Esophagus squamous epithelium (tissue), 4 donors: ENCODE measurements around the gene FOXA2.
"Not testable (repeated sequence)": the region's sequence is repeated elsewhere in the genome, so short reads cannot be mapped to it uniquely, and the experiment has no call there.

ENCODE experiments used
- POLR2A ChIP-seq, 4 donors: fragments of 450-650 bp; IDR thresholded peaks; one replicate each; pipeline ENCODE4 v1.6.1; 2017; ENCODE audit warnings: antibody characterized with exemption in 4 of 4, mild to moderate bottlenecking in 4 of 4, moderate library complexity in 3 of 4
- TF ChIP-seq, protein P1 (sequence below), 6 experiments: fragments of 450-650 bp in 4 of 6; fragments of 200-600 bp in 2 of 6; sonication (generic) in 2 of 6; IDR thresholded peaks; one replicate each; pipeline ENCODE4 v1.5.1; 2016 to 2019; ENCODE audit warnings: antibody characterized with exemption in 6 of 6, mild to moderate bottlenecking in 4 of 6, moderate library complexity in 4 of 6

DNA sequence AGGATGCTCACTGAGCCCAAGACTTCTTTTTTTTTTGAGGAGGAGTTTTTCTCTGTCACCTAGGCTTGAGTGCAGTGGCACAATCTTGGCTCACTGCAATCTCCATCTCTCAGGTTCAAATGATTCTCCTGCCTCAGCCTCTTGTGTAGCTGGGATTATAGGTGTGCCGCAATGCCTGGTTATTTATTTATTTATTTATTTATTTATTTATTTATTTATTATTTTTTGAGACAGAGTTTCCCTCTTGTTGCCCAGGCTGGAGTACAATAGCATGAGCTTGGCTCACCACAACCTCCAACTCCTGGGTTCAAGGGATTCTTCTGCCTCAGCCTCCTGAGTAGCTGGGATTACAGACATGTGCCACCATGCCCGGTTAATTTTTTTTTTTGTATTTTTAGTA is 14.9 kb upstream of the FOXA2 start:
- TF ChIP-seq, protein P1, sequence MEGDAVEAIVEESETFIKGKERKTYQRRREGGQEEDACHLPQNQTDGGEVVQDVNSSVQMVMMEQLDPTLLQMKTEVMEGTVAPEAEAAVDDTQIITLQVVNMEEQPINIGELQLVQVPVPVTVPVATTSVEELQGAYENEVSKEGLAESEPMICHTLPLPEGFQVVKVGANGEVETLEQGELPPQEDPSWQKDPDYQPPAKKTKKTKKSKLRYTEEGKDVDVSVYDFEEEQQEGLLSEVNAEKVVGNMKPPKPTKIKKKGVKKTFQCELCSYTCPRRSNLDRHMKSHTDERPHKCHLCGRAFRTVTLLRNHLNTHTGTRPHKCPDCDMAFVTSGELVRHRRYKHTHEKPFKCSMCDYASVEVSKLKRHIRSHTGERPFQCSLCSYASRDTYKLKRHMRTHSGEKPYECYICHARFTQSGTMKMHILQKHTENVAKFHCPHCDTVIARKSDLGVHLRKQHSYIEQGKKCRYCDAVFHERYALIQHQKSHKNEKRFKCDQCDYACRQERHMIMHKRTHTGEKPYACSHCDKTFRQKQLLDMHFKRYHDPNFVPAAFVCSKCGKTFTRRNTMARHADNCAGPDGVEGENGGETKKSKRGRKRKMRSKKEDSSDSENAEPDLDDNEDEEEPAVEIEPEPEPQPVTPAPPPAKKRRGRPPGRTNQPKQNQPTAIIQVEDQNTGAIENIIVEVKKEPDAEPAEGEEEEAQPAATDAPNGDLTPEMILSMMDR (IDR thresholded peaks at IDR 0.05): not testable (repeated sequence)
- not testable (repeated sequence) for TF ChIP-seq POLR2A (IDR thresholded peaks at IDR 0.05)
